MM.1S (cell line): ENCODE measurements around the gene NRXN3.

Experiments used
- EZH2 ChIP-seq: fragments of 300-600 bp; sonication (generic); optimal IDR thresholded peaks from 2 replicates; pipeline ENCODE3; 2017; ENCODE audit warnings: low read depth, mild to moderate bottlenecking, antibody characterized with exemption, low read length, mixed read lengths
- EZH2phosphoT487 ChIP-seq: fragments of 300-600 bp; sonication (generic); IDR thresholded peaks from 2 replicates; pipeline ENCODE4 v1.6.1; 2018; ENCODE audit warnings: antibody characterized with exemption, low read length
- TF ChIP-seq, protein P1 (sequence below): fragments of 300-600 bp; sonication (generic); IDR thresholded peaks from 2 replicates; pipeline ENCODE4 v1.5.1; 2016; ENCODE audit warnings: antibody characterized with exemption, low read length, mixed read lengths

DNA sequence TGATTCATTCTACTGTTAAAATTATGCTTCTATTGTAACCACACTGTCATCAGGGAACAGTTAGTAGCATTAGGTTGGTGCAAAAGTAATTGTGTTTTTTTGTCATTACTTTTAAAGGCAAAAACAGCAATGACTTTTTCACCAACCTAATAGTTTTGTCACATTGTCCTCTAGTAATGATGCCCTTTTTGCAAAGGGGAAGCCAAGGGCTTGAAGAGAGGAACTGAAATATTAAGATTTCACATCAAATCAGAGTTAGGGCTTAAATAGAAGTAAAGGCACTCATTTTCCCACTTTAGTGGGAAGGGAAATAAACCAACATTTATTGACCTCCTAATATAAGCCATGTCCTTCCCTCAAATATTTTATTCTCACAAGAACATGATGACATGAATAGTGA, 273.7 kb downstream of the NRXN3 start:
- TF ChIP-seq EZH2phosphoT487 (no peak), EZH2 (no peak)
- TF ChIP-seq, protein P1, sequence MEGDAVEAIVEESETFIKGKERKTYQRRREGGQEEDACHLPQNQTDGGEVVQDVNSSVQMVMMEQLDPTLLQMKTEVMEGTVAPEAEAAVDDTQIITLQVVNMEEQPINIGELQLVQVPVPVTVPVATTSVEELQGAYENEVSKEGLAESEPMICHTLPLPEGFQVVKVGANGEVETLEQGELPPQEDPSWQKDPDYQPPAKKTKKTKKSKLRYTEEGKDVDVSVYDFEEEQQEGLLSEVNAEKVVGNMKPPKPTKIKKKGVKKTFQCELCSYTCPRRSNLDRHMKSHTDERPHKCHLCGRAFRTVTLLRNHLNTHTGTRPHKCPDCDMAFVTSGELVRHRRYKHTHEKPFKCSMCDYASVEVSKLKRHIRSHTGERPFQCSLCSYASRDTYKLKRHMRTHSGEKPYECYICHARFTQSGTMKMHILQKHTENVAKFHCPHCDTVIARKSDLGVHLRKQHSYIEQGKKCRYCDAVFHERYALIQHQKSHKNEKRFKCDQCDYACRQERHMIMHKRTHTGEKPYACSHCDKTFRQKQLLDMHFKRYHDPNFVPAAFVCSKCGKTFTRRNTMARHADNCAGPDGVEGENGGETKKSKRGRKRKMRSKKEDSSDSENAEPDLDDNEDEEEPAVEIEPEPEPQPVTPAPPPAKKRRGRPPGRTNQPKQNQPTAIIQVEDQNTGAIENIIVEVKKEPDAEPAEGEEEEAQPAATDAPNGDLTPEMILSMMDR, result no peak
